Epidermal melanocyte (primary cell): Measurements from ENCODE around the gene ICA1.

Experiments used
- DNase-seq: peaks from one replicate; pipeline ENCODE4 v3.0.0; 2011; ENCODE audit warnings: low spot score; ENCODE audit not compliant: insufficient read length

The ICA1 gene

DNA sequence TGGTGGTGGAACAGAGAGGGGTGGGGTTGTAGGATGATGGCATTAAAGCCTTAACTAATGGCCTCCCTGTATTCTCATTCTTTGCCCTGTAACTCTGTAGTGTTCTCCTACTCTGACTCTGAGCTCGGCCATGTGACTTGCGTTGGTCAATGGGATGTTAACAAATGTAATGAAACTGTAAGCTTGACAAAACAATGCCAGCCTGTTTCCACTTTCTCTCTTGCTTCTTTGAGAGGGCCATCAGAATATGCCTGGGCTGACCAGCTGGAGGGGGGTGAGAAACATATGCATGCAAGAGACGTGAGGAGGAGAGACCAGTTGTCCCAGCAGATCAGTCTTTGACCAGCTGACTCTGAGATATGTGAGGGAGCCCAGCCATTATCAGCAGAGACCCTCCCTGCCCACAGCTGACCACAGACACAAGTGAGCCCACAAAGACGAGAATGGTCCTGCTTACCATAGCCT is 100.6 kb downstream of the ICA1 start:
- no peak for DNase-seq

DNA sequence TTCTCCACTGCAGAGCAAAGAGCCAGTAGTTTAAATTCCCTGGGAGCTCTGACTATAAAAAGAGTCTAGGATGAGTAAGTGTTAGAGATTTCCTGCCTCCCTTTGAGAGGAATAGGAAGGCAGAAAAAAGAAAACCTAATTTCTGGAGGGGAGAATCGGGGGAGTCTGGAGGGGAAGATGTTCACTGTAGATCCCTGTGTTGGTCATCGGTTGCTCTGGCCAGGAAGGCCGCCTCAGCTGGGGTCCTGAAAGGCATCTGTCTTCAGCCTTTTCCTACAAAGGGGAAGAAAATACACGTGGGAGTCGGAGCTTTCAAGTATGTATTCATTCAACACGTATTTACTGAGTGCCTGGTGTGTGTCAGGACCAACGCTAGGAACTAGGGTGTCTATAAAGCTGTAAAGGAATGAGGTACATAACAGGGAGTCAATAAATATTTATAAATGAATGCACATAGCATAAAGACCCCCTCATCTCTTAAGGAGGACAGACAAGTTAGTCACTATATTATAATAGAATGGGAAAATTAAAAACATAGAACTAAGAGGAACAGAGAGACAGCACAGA is 101.1 kb downstream of the ICA1 start:
- DNase-seq: no peak

DNA sequence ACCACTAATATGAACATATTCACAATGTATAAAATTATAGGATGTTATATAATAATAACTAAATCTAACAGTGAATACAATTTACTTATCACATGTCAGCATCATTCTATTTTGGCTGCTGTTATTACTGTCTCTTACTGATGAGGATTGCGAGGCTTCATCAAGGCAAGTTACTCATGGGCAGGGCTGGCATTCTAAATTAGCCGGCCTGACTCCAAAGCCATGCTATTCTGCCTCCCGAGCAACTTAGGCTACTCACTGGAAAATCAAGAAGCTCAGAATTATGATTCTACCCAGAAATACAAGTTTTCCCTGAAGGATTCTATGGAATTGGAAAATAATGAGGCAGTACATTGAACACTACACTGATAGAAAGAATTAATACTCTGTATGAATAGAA is 101.7 kb downstream of the ICA1 start:
- DNase-seq: no peak

DNA sequence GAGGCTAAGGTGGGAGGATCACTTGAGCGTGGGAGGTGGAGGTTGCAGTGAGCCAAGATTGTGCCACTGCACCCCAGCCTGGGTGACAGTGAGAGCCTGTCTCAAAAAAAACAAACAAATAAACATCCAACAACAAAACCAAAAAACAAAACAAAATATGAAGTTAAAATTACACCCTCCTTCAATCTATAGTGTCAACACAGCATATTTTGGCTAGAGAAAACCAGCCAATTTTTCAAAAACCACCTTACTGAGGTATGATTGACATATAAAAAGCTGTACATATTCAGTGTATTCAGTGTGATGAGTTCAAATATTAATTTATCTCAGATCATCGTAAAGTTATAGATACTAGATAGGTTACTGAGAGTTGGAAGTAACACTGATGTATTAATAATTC is 102.4 kb downstream of the ICA1 start:
- no peak for DNase-seq

DNA sequence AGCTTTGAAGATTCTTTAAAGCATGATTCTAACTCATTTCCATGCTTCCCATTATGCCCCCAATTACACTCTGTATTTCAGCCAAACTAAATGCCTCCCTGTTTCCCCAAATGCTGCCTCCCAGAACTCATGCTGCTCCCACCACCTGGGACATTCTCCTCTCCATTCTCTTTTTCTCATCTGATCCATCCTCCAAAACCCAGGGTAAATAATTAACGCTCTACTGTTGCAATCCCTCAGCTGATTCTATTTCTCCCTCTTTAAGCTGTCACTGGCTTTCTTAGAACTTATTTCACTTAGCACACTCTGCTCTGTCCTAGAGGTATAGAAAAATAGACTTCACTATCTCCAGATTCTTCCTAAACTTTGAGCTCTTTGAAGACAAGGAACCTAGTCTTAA is 104.7 kb downstream of the ICA1 start:
- DNase-seq: no peak

DNA sequence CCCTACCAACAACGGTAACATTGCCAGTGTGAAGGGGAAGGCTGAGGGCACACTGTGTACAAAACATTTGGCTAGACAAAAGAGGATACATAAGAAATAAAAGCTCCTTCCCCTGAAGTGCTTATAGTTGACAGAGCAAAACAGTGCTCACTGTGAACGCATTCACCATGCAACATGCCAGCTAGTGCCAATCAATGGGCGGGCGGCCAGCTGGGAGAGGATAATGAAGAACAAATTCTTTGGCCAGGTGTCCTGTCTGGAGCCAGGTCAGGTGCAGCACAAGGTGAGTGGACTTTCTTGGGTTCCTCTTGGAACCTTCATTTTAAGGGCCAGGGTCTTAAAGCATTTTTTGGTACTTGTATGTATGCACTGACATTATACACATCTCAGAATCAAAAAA is 106.1 kb downstream of the ICA1 start:
- DNase-seq: no peak

DNA sequence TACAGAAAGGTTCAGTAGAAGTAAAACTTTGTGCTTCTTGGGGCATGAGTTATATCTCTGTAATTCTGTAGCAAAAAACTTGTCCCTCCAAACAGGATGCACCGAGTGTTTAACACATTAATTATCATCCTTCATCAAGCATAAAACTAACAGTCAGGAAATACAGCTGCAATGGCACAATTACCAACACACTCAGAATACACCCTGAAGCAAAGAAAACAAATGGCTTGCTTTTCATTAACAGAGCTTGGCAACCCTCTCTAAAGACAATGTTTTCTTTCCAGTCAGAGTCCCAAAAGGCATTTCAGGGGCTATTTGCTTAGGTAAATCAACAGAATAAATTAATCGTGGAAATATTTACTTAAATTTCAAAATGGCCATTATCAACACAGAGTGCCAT is 107.7 kb downstream of the ICA1 start:
- DNase-seq: no peak

DNA sequence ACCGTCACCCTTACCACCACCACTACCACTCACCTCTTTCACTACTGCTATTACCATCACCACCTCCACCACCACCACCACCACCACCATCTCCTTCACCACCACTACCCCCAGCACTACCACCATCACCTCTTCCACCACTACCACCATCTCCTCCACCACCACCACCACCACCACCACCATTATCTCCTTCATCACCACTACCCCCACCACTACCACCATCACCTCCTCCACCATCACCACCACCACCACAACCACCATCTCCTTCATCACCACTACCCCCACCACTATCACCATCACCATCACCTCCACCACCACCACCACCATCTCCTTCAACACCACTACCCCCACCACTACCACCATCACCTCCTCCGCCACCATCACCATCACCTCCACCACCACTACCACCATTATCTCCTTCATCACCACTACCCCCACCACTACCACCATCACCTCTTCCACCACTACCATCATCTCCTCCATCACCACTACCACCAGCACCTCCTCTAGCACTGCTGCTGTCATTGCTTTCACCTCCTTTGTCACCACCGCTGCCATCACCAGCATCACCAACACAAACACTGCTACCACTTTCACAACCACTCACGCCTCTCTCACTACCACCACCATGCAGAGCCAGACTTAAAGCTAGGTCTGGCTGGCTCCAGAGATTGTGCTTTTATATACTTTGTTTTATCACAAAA is 109.3 kb downstream of the ICA1 start:
- no peak for DNase-seq

DNA sequence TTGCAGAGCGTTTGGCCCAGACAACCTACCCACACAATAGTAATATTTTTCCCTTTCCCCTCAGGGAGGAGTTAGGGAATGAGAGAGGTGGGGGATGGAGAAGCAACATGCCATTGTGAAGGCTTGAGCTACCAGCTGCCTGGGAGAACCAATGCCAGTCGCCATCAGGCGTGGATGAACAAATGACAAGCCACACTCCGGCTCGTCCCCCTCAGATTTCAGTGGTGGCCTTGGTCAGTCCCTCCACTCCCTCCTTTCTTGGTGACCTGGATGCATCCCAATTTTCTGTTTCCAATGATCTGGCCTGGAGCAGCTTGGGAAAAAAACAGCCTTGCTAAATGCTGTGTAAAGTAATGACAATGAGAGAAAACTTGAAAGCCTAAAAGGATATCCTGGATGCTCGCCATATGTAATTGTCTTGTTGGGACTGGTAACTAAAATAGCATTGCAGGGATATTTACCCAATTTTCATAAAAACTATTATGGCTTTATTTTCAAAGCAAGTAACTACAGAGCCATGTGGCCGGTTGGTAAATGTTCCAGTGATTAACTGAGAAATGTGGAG is 110.7 kb downstream of the ICA1 start:
- no peak for DNase-seq

DNA sequence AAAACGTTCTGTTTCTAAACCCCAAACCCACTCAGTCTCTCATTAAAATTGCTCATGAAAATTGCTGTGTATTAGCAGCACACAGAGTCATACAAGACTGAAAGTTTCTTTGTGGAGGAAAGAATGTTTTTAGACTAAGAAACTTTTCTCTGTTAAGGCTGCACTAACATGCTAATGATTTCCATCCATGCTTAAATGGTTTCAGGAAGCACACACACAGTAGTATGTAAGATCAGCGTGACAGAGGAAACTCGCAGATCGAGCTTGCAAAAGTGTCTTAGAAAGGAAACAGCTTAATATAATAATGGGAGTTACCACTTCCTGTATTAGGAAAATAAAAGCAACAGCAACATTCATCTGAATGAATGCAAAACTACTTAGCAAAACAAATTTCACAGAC is 112.7 kb downstream of the ICA1 start:
- no peak for DNase-seq

DNA sequence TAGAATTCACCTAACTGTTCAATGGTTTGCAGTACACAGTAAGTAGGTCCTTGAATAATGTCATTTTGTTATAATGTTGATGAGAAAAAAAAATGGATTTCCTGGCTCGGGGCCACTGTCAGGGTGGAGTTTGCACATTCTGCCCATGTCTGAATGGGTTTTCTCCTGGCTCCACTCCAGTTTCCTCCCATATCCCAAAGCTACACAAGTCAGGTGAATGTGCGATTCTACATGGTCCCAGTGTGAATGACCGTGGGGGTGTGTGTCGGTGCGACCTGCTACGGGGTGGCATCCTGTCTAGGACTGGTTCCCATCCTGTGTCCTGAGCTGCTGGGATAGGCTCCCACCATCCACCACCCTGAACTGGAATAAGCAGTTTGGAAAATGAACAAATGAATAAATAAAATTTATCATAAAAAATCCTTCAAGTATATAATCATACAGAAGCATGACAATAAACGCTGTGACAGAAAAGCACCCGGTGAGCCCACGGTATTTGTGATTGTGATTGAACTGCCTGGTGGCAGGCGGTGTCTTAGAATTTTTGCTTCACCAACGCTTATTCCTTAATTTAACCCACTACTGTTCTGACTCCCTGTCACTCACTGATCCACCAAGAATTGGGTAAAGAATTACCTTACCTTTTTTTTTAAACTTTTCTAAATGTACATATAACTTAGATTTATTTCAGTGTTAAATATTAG is 114.1 kb downstream of the ICA1 start:
- DNase-seq: no peak

DNA sequence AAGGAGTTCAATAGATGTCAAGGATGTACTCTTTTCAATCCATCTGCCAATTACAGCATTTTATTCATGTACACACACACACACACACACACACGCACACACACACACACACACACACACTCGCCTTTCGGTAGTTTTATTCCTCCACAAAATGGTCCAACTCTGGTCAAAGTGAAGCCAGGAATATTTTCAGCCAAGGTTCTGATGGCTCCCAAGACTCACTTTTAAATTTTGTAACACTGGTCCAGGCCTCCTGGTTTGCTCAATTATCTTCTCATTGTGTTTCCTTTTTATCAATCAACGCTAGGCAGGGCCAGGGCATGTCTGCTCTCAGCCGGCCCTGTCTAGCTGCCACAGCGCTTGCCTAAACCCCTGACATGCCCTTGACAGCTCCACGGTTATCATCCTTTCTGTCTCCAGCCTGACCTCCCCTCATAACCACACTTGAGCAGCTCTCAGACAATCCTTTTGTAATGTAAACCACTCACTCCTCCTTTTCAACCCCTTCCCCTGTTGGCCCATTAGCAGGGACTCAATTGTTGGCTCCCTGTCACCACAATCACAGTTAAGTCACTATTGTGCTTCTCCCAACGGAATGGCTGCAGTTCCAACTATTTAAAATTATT is 115.1 kb downstream of the ICA1 start:
- no peak for DNase-seq

DNA sequence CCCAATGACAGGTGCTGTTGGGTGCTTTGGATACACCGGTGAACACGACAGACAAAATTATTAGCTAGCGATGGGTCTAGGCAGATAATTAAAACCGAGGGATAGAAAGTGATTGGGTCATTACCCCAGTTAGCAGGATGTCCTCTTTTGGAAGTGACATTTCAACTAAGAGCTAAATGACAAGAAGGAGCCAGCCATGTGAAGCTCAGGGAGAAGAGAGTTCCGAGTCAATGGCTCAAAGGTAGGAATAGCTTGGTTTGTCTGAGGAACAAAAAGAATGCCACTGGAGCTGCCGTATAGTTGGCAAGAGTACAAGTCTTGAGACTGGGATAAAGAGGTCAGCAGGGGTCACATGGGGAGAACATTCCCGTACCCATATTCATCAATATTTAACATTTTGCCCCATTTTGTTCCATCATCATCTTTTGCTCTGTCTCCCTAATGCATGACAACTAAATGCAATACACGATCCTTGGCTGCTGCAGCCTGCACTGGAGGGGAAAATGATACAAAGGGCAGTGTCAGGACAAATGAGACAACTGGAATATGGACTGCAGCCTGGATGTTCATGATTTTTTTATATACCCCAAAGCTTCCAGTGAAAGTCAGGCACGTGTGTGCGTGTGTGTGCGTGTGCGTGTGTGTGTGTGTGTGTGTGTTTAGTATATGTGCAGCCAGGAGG is 115.7 kb downstream of the ICA1 start:
- no peak for DNase-seq

DNA sequence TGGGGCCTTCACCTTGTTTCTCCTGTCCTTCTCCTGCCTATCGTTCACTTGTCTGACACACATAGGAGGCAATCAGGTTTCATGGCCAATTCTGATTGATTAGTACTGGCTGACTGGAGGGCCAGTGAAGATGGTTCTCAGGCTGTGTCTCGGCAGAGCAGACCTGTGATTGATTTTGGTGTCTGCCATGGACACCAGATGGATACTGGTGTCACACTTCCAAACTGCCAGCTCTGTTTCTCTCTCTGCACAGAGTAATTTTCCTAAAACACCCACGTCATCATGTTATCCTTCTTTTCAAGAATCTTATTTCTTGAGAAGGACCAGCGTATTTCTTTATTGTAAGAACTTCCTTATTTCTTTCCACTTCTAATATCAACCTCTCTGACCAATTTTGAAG is 117.1 kb downstream of the ICA1 start:
- DNase-seq: no peak

DNA sequence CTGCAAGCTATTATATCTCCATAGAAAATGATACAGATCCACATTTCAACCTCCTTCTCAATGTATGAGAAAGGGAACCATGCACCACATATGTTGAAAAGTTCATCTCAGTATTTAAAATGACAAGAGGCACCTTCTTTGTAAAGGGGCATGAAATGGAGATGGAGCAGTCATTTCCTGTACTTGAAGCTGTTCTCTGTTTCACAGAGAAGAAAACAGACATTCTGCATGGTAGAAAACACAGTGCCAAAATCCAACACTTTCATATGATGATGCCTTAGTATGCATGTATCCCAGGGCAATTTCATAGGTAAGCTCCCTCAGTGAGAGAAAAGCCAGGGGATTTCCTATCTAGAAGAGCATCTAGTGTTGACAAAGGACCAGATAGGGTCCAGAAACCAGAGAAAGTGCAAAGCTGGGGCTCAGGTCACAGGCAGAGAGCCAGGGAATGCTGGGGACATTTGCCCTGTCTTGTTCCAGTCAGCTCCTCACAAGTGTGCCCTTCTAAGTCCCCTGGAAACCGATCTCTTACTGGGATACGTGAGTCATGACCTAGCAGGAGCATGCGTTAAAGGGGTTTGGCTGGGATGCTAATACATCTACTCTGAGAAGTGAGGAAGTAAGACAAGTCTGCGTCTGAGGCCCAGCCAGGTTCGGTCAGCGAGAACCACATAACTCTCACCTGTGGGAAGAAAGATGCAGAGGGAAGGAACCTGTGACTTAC is 118.7 kb downstream of the ICA1 start:
- DNase-seq: no peak

DNA sequence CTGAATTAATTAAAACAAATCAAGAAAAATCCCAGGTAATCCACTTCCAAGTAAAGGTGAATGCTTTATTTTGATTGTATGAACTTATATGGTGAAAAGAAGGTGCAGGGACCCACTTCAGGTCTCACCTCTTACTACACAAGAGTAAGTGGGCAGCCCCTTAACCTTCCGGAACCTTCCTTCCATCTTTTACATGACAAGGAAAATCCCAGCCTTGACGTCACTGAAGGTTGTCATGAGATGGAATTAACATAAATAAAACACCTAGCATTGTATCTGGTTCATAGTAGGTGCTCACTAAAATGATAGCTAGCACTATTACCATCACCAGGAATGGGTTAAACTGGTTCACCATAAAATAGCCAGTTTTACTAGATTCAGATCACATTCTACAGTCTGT is 119.5 kb downstream of the ICA1 start:
- no peak for DNase-seq

DNA sequence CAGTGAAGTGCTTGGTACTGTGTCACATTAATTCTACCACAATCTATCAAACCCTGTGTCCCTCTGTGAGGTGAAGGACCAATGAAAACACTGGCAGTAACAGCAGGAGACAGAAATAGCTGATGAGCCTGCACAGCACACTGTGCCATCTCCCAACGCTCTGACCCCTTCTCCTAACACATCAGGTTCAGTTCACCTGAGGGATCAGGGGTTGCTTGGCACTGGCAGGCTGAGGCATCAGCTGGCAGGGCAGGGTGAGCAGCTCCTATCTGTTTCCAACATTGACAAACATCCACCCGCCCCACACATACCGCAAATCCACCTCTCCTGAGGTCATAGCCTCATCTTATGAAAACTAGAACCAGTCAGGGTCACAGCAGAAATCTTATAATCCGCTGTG is 120.9 kb downstream of the ICA1 start:
- no peak for DNase-seq

DNA sequence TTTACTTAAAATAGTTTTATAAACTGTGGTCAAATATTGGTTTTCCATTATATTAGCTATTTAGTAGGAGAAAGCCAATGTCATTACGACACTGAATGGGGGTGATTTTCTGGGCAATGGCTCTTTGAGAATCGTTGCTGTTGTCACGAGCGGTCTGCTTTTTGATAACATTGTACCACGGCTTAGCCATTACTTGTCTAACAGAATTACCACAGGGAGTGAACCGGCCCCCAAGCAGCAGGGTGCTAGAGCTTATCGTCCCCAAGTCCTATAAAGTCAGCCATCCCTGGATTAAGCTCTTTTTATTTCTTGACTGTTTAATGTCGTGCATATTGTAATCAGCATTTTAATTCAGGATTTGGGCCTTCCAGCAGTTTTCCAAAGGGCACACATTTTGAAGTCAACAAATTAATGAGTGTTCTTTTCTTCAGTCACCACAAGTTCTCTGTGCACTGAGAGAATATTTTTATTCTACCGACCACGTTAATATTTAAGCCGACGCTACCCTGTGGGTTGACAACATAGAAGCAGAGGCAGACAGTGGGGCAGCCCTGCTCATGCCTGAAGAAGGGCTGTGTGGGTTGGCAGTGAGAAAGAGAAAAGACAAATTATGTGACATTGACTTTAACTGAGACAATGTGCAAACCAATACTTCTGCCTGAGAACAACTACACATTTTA is 125.8 kb downstream of the ICA1 start:
- DNase-seq: no peak

DNA sequence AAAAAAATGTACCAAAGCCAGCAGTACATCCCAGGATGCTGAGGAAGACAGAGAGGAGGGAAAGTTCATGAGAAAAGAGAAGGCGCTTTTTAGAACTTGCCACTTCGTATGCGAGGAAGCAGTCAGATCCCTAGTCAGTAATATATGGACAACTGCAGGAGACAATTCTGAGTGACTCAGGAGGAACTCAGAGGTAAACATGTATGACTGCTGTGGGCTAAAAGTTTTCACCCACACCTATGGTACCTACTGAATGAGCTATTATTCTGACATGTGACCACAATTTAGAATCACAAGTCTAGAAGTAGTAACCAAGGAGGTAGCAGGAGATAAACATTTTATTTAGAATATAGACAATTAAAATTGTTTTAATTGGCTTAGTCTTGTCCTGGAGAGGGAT is 126.5 kb downstream of the ICA1 start:
- no peak for DNase-seq

DNA sequence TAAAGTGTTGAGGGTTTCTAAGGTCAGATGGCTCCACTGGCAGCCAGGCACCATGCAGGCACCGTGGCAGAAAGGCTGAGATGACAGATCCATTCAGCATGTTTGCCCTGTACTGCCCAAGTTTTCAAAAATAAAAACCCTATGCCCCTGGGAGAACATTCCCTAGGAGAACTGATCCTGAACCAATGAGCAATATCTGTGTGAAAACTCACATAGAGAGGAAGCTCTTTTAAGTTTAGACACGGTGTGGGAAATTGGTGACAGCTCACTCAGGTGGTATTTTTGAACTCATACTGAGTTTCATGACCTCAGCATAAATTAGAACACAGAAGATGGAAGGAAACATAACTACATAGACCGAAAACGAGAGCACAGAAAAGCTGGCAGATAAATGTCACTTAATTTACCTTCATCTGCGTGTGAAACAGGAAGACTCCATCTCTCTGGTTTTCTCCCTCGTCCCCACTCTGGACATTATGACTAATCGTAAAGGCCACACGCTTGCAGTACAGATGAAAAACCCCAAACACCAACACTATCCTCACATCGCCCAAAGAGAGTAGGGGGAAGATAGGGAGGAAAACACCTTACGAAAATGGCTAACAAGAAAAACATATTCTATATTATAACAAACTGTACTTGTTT is 127.8 kb downstream of the ICA1 start:
- DNase-seq: no peak
